ENCODE results near the gene C6orf136.
"Not testable (repeated sequence)": the region's sequence is repeated elsewhere in the genome, so short reads cannot be mapped to it uniquely, and the experiment has no call there.

Gene C6orf136

GRCh38 chr6:30664994-30665767 lies 18.2 kb downstream of the C6orf136 start:
- no peak for ATAC-seq
- no peak overlapping the region for H3K4me3 Mint-ChIP-seq
- no peaks in the 10 kb centered on the region for H3K27me3 Mint-ChIP-seq
- H3K36me3 Mint-ChIP-seq (ENCODE audit: low read depth): peaks cover 48% of the 10 kb centered on the region
- H3K9me3 Mint-ChIP-seq: no peaks in the 10 kb centered on the region
- no peak overlapping the region for H3K27ac Mint-ChIP-seq
- DNase-seq: no peak
- H3K4me1 Mint-ChIP-seq: peaks cover 16% of the 10 kb centered on the region

DNA sequence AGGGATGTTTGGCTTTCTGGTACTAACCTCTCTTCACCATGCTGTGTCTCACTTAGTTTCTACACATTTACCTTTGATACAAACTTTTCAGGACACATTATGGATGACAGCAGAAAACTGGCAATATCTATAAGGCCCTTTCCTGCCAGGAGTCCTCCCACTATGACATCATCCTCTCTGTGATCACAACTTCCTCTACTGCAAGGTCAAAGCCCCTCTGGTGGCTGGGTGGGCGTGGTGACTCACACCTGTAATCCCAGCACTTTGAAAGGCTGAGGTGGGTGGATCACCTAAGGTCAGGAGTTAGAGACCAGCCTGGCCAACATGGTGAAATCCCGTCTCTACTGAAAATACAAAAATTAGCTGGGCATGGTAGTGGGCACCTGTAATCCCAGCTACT lies 19.4 kb downstream of the C6orf136 start:
- H3K27ac Mint-ChIP-seq: peak overlapping the region; percentile 67

DNA sequence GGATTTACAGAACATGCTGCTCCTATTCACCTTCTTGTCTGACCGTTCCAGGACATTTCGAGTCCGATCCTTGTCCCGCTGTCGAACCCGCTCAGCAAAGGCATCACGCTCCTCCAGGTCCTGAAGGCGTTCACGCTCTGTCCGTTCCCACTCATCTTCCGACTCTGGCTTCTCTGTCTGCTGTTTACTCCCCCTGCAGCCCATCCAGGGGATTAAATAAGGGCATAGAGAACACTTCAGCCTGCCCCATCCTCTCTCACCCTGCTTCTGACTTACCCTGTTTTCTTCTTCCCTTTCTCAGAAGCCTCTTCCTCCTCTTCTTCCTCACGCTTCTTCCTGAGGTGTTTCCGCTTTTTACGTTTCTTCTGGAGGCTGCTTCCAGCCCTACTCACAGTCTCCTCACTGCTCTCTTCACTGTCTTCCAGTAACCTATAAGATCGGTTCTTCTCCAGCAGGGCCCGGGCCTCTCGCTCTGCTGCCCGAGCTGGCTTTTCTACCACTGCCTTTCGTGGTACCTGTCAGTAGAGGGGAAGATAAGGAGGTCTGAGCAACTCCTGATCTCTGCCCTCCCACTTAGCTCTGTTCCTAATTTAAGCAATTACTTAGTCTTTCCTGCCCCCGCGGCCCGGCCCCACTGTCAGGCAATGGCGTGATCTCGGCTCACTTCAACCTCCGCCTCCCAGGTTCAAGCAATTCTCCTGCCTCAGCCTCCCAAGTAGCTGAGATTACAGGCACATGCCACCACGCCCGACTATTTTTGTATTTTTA lies 24.0 kb downstream of the C6orf136 start:
- Mint-ChIP-seq H3K36me3 (ENCODE audit: low read depth) (peaks cover 32% of the 10 kb centered on the region), H3K27ac (peak overlapping the region; percentile 2), H3K9me3 (no peaks in the 10 kb centered on the region), H3K27me3 (peaks cover 2% of the 10 kb centered on the region), H3K4me3 (peak overlapping the region; percentile 93), H3K4me1 (peaks cover 33% of the 10 kb centered on the region)
- ATAC-seq (no peak), DNase-seq (no peak)

More for the DNA sequence above, 19.4 kb downstream of the C6orf136 start:
- not testable (repeated sequence) for H3K9me3 Mint-ChIP-seq, H3K27me3 Mint-ChIP-seq, H3K4me3 Mint-ChIP-seq
- H3K4me1 Mint-ChIP-seq: peaks cover 22% of the 10 kb centered on the region
- ATAC-seq: peak; percentile 95
- H3K36me3 Mint-ChIP-seq (ENCODE audit: low read depth): peaks cover 52% of the 10 kb centered on the region
- DNase-seq: peak; percentile 72

GRCh38 chr6:30672445-30673253 lies 25.7 kb downstream of the C6orf136 start, which contains the start of gene DHX16:
TSS of gene DHX16 (minus strand) at chr6:30673006. CDS start at chr6:30672841, 165 bp downstream.
- Mint-ChIP-seq H3K4me1 (peaks cover 26% of the 10 kb centered on the region), H3K27me3 (peaks cover 2% of the 10 kb centered on the region)

DNA sequence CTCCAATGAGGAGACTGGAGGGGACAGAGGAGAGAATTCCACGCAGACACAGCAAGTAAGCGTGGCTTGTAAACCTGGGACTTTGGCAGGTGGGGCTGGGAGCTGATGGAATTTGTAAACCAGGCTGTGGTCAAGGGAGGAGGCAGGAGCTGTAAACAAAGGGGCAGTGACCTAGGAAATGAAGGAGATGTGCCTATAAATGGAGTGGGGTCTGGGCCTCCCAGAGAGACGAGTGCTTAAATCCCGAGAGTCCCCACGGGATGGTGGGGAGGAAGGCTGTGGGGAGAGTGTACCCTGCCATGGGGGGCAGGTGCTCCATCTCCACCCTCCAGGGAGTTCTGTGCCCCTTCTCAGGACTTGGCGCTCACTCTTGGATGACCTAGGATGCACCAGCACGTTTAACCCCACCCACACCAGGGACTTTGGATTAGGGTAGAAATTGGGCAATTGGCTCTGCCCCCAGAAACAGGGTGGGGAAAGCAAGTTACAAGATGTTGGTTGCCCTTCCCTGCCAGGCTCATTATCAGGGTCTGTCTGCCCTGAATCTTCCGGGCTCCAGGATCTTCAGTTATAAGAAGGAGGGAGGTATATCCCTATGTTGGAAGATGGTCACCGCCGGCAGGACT lies 29.8 kb downstream of the C6orf136 start:
- ATAC-seq: no peak
- Mint-ChIP-seq H3K27ac (no peak overlapping the region), H3K9me3 (no peaks in the 10 kb centered on the region), H3K4me1 (peaks cover 41% of the 10 kb centered on the region), H3K27me3 (peaks cover 2% of the 10 kb centered on the region), H3K36me3 (ENCODE audit: low read depth) (peaks cover 55% of the 10 kb centered on the region), H3K4me3 (peak overlapping the region; percentile 25)
- DNase-seq: no peak

More at GRCh38 chr6:30672445-30673253, 25.7 kb downstream of the C6orf136 start, which contains the start of gene DHX16:
- Mint-ChIP-seq H3K9me3 (no peaks in the 10 kb centered on the region), H3K4me3 (peak within 1 kb of the TSS; percentile 93), H3K36me3 (ENCODE audit: low read depth) (peaks cover 35% of the 10 kb centered on the region), H3K27ac (peak within 1 kb of the TSS; percentile 91)
- peak; percentile 93 for DNase-seq
- peak; percentile 82 for ATAC-seq

DNA sequence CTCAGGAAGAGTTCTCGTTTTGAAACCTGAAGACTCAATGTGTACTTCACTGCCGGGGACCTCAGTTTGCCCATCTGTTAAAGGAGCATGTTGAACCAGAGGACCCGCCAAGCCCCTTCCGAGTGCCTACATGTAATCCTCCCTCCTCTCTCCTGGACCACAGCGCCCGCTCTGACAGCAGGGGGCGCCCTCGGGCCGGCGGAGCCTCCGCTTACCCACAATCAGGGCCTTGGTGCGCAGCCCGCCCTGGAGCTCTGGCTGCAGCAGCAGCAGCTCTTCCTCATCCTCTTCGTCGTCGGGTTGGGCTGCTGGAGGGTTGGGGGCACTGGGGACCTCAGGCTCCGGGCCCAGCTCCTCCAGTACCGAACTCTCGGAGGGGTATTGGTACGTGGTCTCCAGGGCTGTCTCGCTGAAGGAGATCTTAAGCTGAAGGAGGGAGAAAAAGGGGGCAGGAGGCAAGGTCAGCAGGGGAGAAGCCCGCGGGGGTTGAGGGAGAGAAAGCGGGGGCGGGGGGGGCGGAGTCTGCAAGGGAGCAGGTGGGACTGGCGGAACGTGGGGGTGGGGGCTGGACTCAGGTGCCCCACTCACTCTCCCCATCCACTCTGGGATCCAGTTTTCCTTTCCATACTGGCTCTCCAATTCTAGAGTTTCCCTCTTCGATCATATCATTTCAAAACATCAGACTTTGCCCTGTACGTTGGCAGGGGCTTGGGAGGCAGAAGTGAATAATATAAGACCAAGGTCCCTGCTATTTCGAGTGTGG lies 32.2 kb downstream of the C6orf136 start:
- Mint-ChIP-seq H3K9me3 (no peaks in the 10 kb centered on the region), H3K36me3 (ENCODE audit: low read depth) (peaks cover 75% of the 10 kb centered on the region), H3K27ac (peak overlapping the region; percentile 98), H3K27me3 (no peaks in the 10 kb centered on the region), H3K4me3 (peak overlapping the region; percentile 100), H3K4me1 (peaks cover 39% of the 10 kb centered on the region)
- ATAC-seq (peak; percentile 52), DNase-seq (peak; percentile 95)

DNA sequence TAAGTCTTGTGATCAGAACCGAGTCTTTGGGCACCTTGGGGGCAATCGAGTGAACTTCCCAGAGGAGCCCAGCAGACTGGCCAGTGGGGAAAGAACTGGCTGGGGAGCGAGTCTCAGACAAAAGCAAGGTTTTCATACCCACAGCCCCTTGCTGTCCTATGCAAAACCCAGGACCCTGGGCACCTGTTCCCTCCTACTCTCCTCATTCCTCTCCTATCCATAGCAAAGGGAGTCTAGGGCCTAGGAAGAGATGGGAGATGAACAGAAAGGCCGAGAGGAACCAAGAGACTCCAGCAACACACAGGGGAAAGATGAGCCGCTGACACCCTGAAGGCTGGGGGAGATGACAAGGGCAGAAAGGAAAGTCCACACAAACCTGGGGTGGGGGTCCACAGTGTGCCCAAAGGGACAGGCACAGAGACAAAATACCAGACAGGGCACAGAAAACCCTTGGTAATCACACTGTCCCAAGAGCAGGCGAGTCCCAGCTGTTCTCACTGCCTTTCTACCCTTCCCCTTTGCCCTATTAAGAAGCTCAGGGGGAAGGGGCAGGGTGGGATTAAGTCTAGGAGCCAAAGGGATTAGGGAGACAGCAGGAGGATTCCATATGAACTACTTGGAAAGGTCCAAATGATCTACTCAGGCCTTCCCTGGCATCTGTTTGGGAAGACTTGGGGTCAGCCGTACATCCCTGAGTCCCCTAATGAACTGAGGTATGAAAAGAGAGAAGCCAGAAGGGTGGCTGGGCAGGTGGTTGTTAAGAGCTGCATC lies 33.0 kb downstream of the C6orf136 start:
- peaks cover 38% of the 10 kb centered on the region for H3K4me1 Mint-ChIP-seq
- no peak for DNase-seq
- ATAC-seq: no peak

DNA sequence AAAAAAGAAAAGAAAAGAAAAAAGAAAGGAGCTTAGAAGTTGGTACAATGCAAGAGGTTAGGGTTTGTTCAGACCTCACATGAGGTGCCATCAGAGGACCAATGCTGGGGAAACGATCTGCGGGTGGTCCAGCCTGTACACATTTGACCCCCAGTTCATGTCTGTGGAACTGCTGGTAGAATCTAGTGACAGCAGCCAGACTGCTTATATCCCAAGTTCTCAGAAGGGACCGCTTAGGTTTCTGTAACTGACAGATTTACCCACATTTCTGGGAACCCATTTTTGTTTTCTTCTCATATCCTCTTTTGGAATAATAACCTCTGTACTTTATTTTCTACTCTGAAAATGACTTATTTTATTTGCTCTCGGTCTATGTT lies 34.8 kb downstream of the C6orf136 start:
- Mint-ChIP-seq H3K4me1 (peaks cover 38% of the 10 kb centered on the region), H3K27ac (peak overlapping the region; percentile 98), H3K27me3 (no peaks in the 10 kb centered on the region), H3K36me3 (ENCODE audit: low read depth) (peaks cover 83% of the 10 kb centered on the region), H3K9me3 (no peaks in the 10 kb centered on the region), H3K4me3 (peak overlapping the region; percentile 100)
- DNase-seq: no peak
- ATAC-seq: no peak

More for the DNA sequence above, 33.0 kb downstream of the C6orf136 start:
- peaks cover 81% of the 10 kb centered on the region for H3K36me3 Mint-ChIP-seq (ENCODE audit: low read depth)
- no peaks in the 10 kb centered on the region for H3K27me3 Mint-ChIP-seq
- no peaks in the 10 kb centered on the region for H3K9me3 Mint-ChIP-seq
- peak overlapping the region; percentile 98 for H3K27ac Mint-ChIP-seq
- peak overlapping the region; percentile 100 for H3K4me3 Mint-ChIP-seq

GRCh38 chr6:30682143-30683117 lies 35.5 kb downstream of the C6orf136 start:
- Mint-ChIP-seq H3K27me3 (no peaks in the 10 kb centered on the region), H3K27ac (peak overlapping the region; percentile 98), H3K36me3 (ENCODE audit: low read depth) (peaks cover 79% of the 10 kb centered on the region), H3K4me1 (peaks cover 36% of the 10 kb centered on the region), H3K4me3 (peak overlapping the region; percentile 100), H3K9me3 (no peaks in the 10 kb centered on the region)
- DNase-seq (peak; percentile 88), ATAC-seq (peak; percentile 70)

- Mint-ChIP-seq H3K27ac (peak overlapping the region; percentile 98), H3K4me3 (peak overlapping the region; percentile 100), H3K36me3 (ENCODE audit: low read depth) (peaks cover 75% of the 10 kb centered on the region), H3K9me3 (no peaks in the 10 kb centered on the region), H3K4me1 (peaks cover 42% of the 10 kb centered on the region), H3K27me3 (no peaks in the 10 kb centered on the region)
- DNase-seq: peak; percentile 19
- no peak for ATAC-seq
Measured at GRCh38 chr6:30683183-30683979, 36.4 kb downstream of the C6orf136 start.

DNA sequence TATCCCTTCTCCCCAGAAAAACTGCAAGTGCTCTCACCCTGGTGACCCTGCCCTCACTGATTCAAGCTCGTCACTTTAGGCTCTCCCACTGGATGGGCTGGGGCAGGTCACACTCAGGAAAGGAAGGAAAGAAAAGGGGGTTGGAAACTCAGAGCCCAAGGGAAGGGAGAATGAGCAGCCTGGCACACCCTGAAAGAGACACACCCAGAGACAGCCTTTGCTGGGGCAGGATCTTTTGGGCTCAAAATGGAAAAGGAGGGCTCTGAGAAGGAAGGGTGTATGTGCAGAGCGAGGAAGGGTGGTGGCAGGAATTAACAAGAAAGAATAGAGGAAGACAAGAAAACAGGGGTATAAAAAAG lies 37.0 kb downstream of the C6orf136 start:
- H3K27ac Mint-ChIP-seq: peak overlapping the region; percentile 98
- H3K36me3 Mint-ChIP-seq (ENCODE audit: low read depth): peaks cover 69% of the 10 kb centered on the region
- ATAC-seq (no peak), DNase-seq (no peak)
- H3K4me1 Mint-ChIP-seq: peaks cover 43% of the 10 kb centered on the region
- peak overlapping the region; percentile 100 for H3K4me3 Mint-ChIP-seq
- no peaks in the 10 kb centered on the region for H3K9me3 Mint-ChIP-seq
- no peaks in the 10 kb centered on the region for H3K27me3 Mint-ChIP-seq
